HepG2 (cell line): ENCODE results near the gene PAQR5.

Experiments
- FOSL1 ChIP-seq: sonication (generic); formaldehyde crosslinking; IDR thresholded peaks from 2 replicates; pipeline ENCODE4 v1.9.0; 2021; ENCODE audit warnings: missing genetic modification reagents, borderline replicate concordance
- HES4 ChIP-seq: sonication (generic); formaldehyde crosslinking; IDR thresholded peaks from 2 replicates; pipeline ENCODE4 v1.9.0; 2021; ENCODE audit warnings: mild to moderate bottlenecking, missing genetic modification reagents, borderline replicate concordance
- MAFF ChIP-seq: IDR thresholded peaks from 2 replicates; pipeline ENCODE4 v1.6.1; 2011; ENCODE audit warnings: low read depth, low read length, improper control_type of control experiment
- POLR2A ChIP-seq, 2 experiments: IDR thresholded peaks; 2 replicates each; pipeline ENCODE4 v1.6.1; 2011; ENCODE audit warnings: low read depth in 2 of 2, low read length in 2 of 2, mild to moderate bottlenecking in 1 of 2, moderate library complexity in 1 of 2; ENCODE audit not compliant: insufficient read depth in 1 of 2
- RELA ChIP-seq: sonication (generic); formaldehyde crosslinking; IDR thresholded peaks from 2 replicates; pipeline ENCODE4 v1.4.0; 2020; ENCODE audit warnings: missing genetic modification reagents
- SALL2 ChIP-seq: sonication (generic); formaldehyde crosslinking; IDR thresholded peaks from 2 replicates; pipeline ENCODE4 v1.8.1; 2023; ENCODE audit warnings: mild to moderate bottlenecking, missing genetic modification reagents, inconsistent platforms
- SMC3 ChIP-seq: IDR thresholded peaks from 2 replicates; pipeline ENCODE4 v1.6.1; 2011; ENCODE audit warnings: low read length, improper control_type of control experiment
- UBTF ChIP-seq: sonication (generic); formaldehyde crosslinking; IDR thresholded peaks from 2 replicates; pipeline ENCODE4 v1.4.0; 2020; ENCODE audit warnings: mild to moderate bottlenecking, missing genetic modification reagents
- ZBTB20 ChIP-seq: sonication (generic); formaldehyde crosslinking; IDR thresholded peaks from 2 replicates; pipeline ENCODE4 v1.8.1; 2023; ENCODE audit warnings: missing genetic modification reagents, low read depth, mild to moderate bottlenecking, borderline replicate concordance

- TF ChIP-seq MAFF (no peak), ZBTB20 (no peak), SALL2 (CRISPR knock-in tag) (no peak), POLR2A (IDR thresholded peaks at IDR 0.05; ENCODE audit: insufficient read depth in 1 of 2, low read depth in 2 of 2, low read length in 2 of 2) (no peak), SMC3 (no peak), UBTF (CRISPR knock-in tag) (no peak), RELA (CRISPR knock-in tag) (no peak), HES4 (CRISPR knock-in tag) (no peak), FOSL1 (no peak)
Measured at GRCh38 chr15:69292826-69293420, 5.8 kb upstream of the PAQR5 start.
